Measurements from ENCODE around the gene PRR33.
"Not testable (repeated sequence)": the region's sequence is repeated elsewhere in the genome, so short reads cannot be mapped to it uniquely, and the experiment has no call there.

PRR33 gene

GRCh38 chr11:1874441-1875092 lies 17.1 kb downstream of the PRR33 start:
- DNase-seq: not testable (repeated sequence)

DNA sequence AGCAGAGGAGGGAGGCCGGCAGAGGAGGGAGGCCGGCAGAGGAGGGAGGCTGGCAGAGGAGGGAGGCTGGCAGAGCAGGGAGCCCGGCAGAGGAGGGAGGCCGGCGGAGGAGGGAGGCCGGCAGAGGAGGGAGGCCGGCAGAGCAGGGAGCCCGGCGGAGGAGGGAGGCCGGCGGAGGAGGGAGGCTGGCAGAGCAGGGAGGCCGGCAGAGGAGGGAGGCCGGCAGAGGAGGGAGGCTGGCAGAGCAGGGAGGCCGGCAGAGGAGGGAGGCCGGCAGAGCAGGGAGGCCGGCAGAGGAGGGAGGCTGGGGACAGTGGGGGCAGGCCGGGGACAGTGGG lies 17.9 kb downstream of the PRR33 start:
- DNase-seq: not testable (repeated sequence)

DNA sequence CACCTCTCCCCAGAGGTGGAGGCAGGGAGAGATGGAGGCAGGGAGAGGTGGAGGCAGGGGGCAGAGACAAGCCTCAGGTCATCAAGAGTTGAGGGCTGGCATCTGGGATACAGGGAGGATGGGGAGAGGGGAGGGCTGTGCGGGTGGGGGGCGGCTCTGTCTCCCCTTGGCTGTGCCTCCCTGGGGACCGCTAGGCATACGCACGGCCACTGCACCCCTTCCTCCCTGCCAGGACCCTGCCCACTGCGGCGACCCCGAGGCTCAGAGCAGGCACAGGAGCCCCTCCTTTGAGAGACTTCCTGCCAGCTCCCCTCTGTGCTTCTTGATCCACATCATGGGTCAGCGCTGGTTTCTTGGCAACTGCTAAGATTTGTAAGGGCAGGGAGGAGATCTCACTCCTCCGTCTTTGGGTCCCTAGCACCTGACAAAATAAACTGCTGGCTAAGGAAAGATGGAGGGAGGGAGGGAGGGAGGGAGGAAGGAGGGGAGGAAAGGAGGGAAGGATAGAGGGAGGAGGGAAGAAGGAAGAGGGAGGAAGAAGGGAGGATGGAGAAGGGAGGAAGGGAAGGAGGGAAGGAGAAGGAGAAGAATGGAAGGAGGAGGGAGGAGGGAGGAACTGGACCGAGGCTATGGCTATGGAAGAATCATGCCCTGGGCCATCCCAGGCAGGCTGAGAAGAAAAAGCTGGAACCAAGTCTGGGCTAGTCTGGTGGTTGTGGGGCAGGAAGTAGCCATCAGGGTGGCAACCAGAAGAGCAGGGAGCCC lies 18.5 kb downstream of the PRR33 start:
- no peak for DNase-seq

- DNase-seq: no peak
These were observed 19.3 kb downstream of the PRR33 start for GRCh38 chr11:1872267-1872985.

DNA sequence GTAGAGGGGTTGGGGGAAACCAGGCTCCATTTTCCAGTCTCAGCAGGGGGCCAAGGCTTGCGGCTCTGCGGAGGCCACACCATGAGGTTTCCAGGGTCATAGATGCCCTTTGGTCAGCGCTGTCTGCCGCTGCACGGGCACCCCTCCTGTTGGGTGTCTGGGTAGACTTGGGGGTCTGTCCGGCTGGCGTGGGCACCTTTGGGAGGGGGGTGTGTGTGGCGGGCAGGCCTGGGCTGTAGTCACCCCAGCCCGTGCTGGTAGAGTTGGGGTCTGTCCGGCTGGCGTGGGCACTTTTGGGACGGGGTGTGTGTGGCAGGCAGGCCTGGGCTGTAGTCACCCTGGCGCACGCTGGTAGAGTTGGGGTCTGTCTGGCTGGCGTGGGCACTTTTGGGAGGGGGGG lies 20.2 kb downstream of the PRR33 start:
- DNase-seq: no peak

GRCh38 chr11:1870721-1871466 lies 20.8 kb downstream of the PRR33 start:
- DNase-seq: no peak

- no peak for DNase-seq
These were observed 21.4 kb downstream of the PRR33 start for GRCh38 chr11:1870326-1870696.

GRCh38 chr11:1869427-1870325 lies 22.0 kb downstream of the PRR33 start:
- DNase-seq: no peak

DNA sequence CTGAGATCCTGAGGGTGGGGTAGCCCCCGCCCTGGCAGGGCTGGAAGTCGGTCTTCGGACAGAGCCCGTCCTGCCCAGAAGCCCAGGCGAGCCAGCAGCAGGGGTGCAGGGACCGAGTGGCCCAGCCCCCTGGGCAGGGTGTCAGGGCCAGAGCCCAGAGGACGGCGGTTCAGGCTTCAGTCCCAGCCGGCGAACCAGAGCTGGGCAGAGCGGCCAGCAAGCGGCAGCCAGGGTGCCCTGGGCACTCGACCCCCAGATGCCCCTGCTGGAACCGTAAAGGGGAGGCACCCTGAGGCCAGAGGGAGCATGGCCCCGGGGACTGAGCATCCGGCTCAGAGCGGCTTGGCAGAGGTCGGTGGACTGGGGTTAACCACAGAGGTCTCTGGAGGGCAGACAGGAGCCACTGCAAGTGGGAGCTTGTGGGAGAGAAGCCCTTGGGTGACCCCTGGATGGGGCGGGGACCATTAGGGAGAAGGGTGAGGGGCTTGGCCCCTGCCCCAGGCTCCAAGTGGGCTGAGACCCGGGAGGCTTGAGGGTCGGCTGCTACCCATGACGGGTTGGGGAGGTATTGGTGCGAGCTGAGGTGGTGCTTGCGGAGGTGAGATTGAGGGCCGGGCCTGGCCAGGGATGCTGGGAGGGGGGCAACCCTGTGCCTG lies 22.9 kb downstream of the PRR33 start:
- no peak for DNase-seq

GRCh38 chr11:1868056-1868635 lies 23.5 kb downstream of the PRR33 start:
- DNase-seq: no peak

DNA sequence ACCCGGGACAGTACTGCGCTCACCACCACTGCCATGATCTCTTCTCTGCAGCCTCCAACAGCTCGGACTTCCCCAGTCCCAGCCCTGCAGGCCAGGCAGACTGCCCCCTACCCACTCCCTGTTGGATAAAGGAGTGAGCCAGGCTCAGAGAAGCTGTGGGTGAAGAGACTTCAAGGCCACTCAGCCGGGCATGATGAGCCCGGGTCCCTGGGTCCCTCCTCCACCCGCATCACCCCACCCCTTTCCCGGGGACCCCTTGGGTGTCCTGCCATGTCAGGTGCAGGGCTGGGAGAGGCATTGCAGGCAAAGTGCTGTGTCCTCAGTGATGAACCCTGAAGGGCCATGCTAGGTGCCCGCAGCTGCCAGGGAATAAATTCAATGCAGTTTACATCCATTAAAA lies 24.3 kb downstream of the PRR33 start:
- DNase-seq: no peak

- no peak for DNase-seq
These were observed 24.9 kb downstream of the PRR33 start for GRCh38 chr11:1866776-1867175.

GRCh38 chr11:1866226-1866625 lies 25.5 kb downstream of the PRR33 start:
- DNase-seq: no peak

- no peak for DNase-seq
These were observed 26.6 kb downstream of the PRR33 start for GRCh38 chr11:1864831-1865665.

DNA sequence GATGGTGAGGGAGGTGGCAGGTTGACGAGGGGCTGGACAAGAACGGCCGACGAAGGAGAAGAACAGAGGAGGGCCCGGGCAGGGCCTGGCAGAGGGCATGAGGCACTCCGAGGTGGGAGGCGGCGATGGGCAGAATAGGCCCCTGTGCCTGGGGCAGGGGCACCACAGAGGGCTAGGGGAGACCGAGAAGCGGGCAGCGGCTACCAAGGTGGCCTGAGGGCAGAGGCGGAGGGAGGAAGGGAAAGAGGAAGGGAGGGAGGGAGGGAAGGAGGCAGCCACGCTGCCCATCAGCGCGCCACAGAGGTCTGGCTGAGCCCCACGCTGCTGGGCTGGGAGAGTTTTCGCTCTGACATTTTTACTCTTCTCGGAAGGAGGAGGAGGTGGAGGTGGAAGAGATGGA lies 27.5 kb downstream of the PRR33 start:
- DNase-seq: no peak

DNA sequence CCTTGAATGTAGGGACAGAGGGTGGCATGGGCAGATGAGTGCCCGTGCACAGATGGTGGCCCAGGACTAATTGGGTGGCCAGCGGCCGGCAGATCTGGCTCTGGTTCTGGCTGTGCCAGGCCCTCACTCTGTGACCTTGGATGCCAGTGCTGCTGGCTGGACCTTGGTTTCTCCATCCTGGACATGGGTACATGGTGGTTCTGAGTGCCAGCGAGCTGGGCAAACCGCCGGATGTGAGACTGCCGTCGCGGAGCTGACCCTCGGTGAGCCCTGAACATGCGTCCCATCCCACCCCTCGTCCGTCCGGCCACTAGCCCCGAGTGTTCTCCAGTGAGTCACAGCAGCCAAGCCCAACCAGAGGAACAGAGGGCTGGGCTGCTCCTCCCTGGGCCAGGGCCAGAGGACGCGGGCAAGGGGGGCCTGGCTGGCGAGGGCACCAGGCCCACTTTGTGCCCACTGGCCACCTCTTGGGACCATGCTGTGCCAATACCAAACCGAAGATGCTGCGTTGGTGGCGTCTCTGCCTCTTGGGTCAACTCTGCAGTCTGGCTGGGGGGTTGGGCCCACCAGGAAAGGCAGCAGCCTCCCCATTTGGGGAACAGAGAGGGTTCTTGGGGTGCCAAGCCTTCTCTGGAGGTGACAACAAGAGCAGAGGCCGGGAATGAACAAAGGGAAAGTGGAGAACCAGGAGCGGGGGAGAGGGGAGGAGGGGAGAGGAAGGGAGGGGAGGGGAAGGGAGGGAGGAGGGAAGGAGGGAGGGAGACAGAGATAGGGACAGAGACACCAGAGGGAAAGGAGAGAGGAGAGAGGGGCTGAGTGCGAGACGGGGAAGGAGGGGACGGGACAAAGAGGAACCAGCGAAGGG lies 28.1 kb downstream of the PRR33 start:
- DNase-seq: no peak

- DNase-seq: no peak
These were observed 28.9 kb downstream of the PRR33 start for GRCh38 chr11:1862588-1863351.

All from SIG-M5 (cell line).